Measurements from ENCODE around the gene DACT3.

Gene DACT3

DNA sequence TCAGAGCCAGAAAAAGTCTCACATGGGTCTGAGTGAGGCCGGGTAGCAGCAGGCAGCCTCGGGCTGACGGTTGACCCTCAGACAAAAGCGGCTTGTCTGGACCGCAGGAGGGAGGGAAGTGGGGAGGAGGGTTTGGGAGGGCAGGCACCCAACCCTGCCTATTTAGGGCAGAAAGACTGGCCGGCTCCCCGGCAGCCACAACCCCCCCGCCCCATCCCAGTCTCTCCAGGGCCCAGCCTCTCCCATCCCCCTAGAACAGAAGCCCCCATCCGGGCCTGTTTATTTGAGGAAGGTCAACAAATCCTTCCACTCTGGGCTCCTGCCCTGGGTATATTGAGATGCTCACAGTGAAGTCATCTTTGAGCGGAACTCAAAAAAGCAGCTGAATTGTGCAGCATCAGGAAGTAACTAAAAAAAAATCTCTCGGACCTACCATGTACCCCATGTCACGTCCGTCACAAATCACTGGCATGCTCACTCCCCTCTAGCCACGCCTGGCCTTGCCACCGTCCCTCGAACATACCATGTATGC lies 6.3 kb downstream of the DACT3 start:
- no peak overlapping the region for H3K4me3 Mint-ChIP-seq
- no peak overlapping the region for H3K27ac Mint-ChIP-seq
- H3K4me1 Mint-ChIP-seq, result peaks cover 14% of the 10 kb centered on the region
- no peaks in the 10 kb centered on the region for H3K9me3 Mint-ChIP-seq
- DNase-seq (ENCODE audit: low spot score in 2 of 2) (no peak), ATAC-seq (ENCODE audit: low read depth) (no peak)
- no peaks in the 10 kb centered on the region for H3K36me3 Mint-ChIP-seq
- peaks cover 26% of the 10 kb centered on the region for H3K27me3 Mint-ChIP-seq

DNA sequence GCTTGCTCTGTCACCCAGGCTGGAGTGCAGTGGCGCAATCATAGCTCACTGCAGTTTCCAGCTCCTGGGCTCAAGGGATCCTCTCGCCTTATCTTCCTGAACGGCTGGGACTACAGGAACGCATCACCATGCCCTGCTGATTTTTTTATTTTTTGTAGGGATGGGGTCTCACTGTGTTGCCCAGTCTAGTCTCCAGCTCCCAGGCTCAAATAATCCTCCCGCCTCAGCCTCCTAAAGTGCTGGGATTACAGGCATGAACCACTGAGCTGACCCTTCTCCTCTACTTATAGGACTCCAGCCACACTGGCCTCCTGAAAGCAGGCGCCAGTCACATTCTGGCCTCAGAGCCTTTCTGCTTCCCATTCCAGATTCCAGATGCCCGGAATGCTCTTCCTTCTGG lies 10.5 kb downstream of the DACT3 start:
- Mint-ChIP-seq H3K27ac (no peak overlapping the region), H3K4me1 (peaks cover 15% of the 10 kb centered on the region), H3K36me3 (peaks cover 1% of the 10 kb centered on the region), H3K27me3 (peaks cover 31% of the 10 kb centered on the region), H3K9me3 (no peaks in the 10 kb centered on the region), H3K4me3 (no peak overlapping the region)
- DNase-seq (ENCODE audit: low spot score in 2 of 2) (no peak), ATAC-seq (ENCODE audit: low read depth) (no peak)

DNA sequence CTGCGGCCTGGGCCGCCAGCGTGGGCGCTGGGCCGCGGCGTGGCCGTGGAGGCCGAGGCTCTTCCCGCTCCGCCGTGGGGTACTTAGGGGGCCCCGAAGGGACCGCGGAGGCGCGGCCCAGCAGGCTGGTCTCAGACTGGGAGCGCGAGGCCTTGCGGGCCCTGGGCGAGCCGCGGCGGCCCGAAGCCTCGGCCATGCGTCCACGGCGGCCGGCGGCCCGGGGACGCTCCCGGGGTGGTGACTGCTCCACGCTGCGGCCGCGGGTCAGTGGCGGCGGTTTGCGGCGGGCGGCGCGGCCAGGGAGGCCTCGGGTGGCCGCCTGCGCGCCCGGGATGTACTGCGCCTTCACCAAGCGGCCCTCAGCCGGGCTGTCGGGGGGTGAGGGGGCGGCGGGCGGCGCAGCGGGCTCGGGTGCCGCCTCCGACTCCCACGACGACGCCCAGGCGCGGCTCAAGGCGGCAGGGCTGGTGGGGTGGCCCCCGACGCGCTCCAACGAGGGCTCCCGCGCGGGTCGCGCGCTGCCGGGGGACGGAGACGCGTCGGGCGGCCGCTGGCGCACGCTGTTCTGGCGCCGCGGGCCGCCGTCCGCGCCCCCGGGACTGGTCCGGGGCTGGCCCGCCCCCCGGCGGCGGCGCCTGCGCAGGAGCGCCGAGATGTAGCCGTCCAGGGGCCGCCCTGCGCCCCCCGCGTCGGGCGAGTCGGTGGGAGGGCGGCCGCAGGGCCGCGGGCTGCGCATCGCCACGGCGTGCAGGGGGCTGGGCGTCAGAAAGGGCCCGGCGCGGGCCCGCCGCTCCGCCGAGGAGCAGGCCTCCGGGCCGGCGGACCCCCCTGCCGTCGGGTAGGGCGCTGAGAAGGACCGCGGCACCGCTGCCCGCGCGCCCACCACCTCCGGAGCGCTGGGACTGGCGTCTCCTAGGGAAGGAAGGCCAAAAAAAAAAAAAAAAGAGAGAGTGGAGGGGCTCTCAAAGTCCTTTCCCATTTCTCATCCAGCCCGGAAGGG lies 11.7 kb downstream of the DACT3 start:
- Mint-ChIP-seq H3K4me1 (peaks cover 12% of the 10 kb centered on the region), H3K9me3 (no peaks in the 10 kb centered on the region), H3K27me3 (peaks cover 28% of the 10 kb centered on the region), H3K36me3 (peaks cover 1% of the 10 kb centered on the region), H3K27ac (no peak overlapping the region), H3K4me3 (no peak overlapping the region)
- DNase-seq (ENCODE audit: low spot score in 2 of 2), result no peak
- ATAC-seq (ENCODE audit: low read depth), result no peak

- H3K4me3 Mint-ChIP-seq, result peak overlapping the region; percentile 41
Observed at GRCh38 chr19:46648060-46648960, 12.7 kb downstream of the DACT3 start.

GRCh38 chr19:46646402-46646801 lies 14.6 kb downstream of the DACT3 start:
- Mint-ChIP-seq H3K36me3 (peaks cover 1% of the 10 kb centered on the region), H3K27ac (no peak overlapping the region), H3K4me3 (no peak overlapping the region), H3K27me3 (peaks cover 28% of the 10 kb centered on the region), H3K9me3 (no peaks in the 10 kb centered on the region), H3K4me1 (peaks cover 9% of the 10 kb centered on the region)
- DNase-seq (ENCODE audit: low spot score in 2 of 2), result no peak
- ATAC-seq (ENCODE audit: low read depth), result no peak

More at GRCh38 chr19:46648060-46648960, 12.7 kb downstream of the DACT3 start:
- Mint-ChIP-seq H3K4me1 (peaks cover 9% of the 10 kb centered on the region), H3K36me3 (peaks cover 1% of the 10 kb centered on the region), H3K27ac (peak overlapping the region; percentile 6), H3K9me3 (no peaks in the 10 kb centered on the region), H3K27me3 (peaks cover 24% of the 10 kb centered on the region)
- no peak for DNase-seq (ENCODE audit: low spot score in 2 of 2)
- peak; percentile 62 for ATAC-seq (ENCODE audit: low read depth)

DNA sequence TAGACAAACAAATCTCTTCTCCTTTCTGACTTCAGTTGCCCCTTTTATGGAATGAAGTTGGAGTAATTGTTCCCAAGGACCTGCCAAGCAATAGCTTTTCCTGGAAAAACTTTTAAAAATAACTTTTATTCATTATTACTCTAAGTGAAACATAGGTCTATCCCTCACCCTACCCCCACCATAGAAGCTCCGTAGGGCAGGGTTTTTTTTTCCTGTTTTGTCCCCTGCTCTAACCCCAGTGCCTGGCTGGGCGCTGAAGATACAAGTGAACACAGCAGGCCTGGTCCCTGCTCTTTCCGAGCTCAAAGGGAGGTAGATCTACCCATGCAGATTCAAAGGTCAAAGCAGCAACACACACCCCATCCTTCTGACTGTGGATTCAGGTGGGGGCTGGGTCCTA lies 16.3 kb downstream of the DACT3 start:
- Mint-ChIP-seq H3K27me3 (peaks cover 21% of the 10 kb centered on the region), H3K36me3 (peaks cover 1% of the 10 kb centered on the region), H3K4me3 (no peak overlapping the region), H3K9me3 (no peaks in the 10 kb centered on the region), H3K4me1 (peaks cover 8% of the 10 kb centered on the region), H3K27ac (no peak overlapping the region)
- DNase-seq (ENCODE audit: low spot score in 2 of 2), result no peak
- no peak for ATAC-seq (ENCODE audit: low read depth)

DNA sequence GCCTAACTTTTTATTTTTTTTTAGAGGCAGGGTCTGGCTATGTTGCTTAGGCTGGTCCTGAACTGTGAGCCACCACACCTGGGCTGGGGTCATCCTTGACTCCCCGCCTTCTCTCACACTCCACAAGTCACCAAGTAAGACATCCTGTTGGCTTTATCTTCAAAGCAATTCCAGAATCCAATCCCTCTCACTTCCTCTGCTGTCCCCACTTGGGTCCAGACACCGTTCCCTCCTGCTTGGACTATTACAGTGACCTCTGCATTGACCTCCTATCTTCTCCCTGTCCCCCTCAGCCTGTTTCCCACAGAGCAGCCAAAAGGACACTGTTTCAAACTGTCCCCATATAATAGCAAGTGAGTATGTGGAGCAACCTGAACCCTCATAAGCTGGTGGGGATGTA lies 20.3 kb downstream of the DACT3 start:
- no peak overlapping the region for H3K27ac Mint-ChIP-seq
- no peak overlapping the region for H3K4me3 Mint-ChIP-seq
- no peaks in the 10 kb centered on the region for H3K36me3 Mint-ChIP-seq
- ATAC-seq (ENCODE audit: low read depth) (no peak), DNase-seq (ENCODE audit: low spot score in 2 of 2) (no peak)
- peaks cover 5% of the 10 kb centered on the region for H3K4me1 Mint-ChIP-seq
- no peaks in the 10 kb centered on the region for H3K9me3 Mint-ChIP-seq
- H3K27me3 Mint-ChIP-seq, result peaks cover 11% of the 10 kb centered on the region

- Mint-ChIP-seq H3K4me1 (peaks cover 13% of the 10 kb centered on the region), H3K9me3 (no peaks in the 10 kb centered on the region), H3K27me3 (peaks cover 11% of the 10 kb centered on the region), H3K36me3 (no peaks in the 10 kb centered on the region), H3K4me3 (peak overlapping the region; percentile 31), H3K27ac (no peak overlapping the region)
- DNase-seq (ENCODE audit: low spot score in 2 of 2), result no peak
- ATAC-seq (ENCODE audit: low read depth), result no peak
Observed at GRCh38 chr19:46639358-46640182, 21.4 kb downstream of the DACT3 start.

DNA sequence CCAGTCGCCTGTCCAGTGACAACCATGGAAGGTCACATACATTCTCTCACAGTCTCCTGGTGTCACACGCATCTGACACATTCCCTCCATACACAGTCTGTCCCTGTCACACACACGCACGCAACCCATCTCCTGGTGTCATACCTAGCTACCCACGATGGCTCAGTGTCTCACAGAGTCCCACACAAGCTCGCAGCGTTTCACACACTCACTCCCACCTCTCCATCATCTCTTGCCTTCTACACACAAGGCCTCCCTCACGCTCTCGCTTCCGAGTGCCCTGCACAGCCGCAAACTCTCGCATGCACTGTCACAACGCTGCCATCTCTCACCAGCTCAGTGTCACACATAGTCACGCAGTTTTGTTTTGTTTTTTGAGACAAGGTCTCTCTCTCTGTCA lies 23.8 kb downstream of the DACT3 start:
- no peaks in the 10 kb centered on the region for H3K36me3 Mint-ChIP-seq
- H3K4me1 Mint-ChIP-seq, result peaks cover 25% of the 10 kb centered on the region
- H3K27ac Mint-ChIP-seq, result no peak overlapping the region
- H3K4me3 Mint-ChIP-seq, result no peak overlapping the region
- ATAC-seq (ENCODE audit: low read depth) (no peak), DNase-seq (ENCODE audit: low spot score in 2 of 2) (no peak)
- H3K9me3 Mint-ChIP-seq, result no peaks in the 10 kb centered on the region
- H3K27me3 Mint-ChIP-seq, result peaks cover 9% of the 10 kb centered on the region

- H3K27ac Mint-ChIP-seq, result no peak within 1 kb of the TSS
- peak within 1 kb of the TSS; percentile 79 for H3K4me3 Mint-ChIP-seq
- no peaks in the 10 kb centered on the region for H3K9me3 Mint-ChIP-seq
Observed at GRCh38 chr19:46635920-46636761, 24.8 kb downstream of the DACT3 start, which contains the start of gene GNG8. Gene GNG8, minus strand, starts transcription at chr19:46636202. Its CDS starts 1,520 bp downstream, at chr19:46634682.

GRCh38 chr19:46634656-46635218 lies 26.2 kb downstream of the DACT3 start:
- H3K36me3 Mint-ChIP-seq, result no peaks in the 10 kb centered on the region
- no peak overlapping the region for H3K27ac Mint-ChIP-seq
- DNase-seq (ENCODE audit: low spot score in 2 of 2), result no peak
- H3K27me3 Mint-ChIP-seq, result peaks cover 6% of the 10 kb centered on the region
- no peak for ATAC-seq (ENCODE audit: low read depth)
- peaks cover 27% of the 10 kb centered on the region for H3K4me1 Mint-ChIP-seq
- peak overlapping the region; percentile 50 for H3K4me3 Mint-ChIP-seq
- H3K9me3 Mint-ChIP-seq, result no peaks in the 10 kb centered on the region

More at GRCh38 chr19:46635920-46636761, 24.8 kb downstream of the DACT3 start, which contains the start of gene GNG8:
- peaks cover 25% of the 10 kb centered on the region for H3K4me1 Mint-ChIP-seq
- ATAC-seq (ENCODE audit: low read depth) (peak; percentile 6), DNase-seq (ENCODE audit: low spot score in 2 of 2) (no peak)
- peaks cover 9% of the 10 kb centered on the region for H3K27me3 Mint-ChIP-seq
- H3K36me3 Mint-ChIP-seq, result no peaks in the 10 kb centered on the region

DNA sequence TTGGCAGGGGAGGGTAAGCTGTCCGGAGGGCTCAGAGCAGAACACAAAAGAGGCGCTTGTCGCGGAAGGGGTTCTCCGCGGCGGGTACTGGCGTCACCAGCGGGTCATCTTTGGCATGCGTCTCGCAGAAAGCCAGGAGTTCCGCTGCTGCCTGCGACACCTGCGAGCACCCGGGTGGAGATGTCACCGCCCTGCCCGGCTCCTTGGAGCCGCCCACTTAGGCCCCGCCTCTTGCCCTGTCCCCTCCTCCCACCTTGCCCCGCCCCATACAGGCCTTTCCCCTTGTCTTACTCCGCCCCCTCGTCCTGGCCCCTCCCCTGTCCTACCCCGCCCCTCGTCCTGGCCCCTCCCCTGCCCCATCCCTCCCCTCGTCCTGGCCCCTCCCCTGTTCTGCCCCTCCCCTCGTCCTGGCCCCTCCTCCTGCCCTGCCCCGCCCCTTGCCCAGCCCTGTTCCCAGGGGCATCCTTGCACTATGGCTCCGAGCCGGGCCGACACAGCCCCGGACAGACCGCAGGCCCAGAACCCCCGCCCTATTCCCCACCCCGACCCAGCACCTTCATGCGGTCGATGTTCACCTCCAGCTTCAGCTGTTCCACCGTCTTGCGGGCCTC lies 26.8 kb downstream of the DACT3 start:
- no peak overlapping the region for H3K27ac Mint-ChIP-seq
- ATAC-seq (ENCODE audit: low read depth) (peak; percentile 75), DNase-seq (ENCODE audit: low spot score in 2 of 2) (peak; percentile 94 to 97)
- no peaks in the 10 kb centered on the region for H3K36me3 Mint-ChIP-seq
- peak overlapping the region; percentile 67 for H3K4me3 Mint-ChIP-seq
- peaks cover 6% of the 10 kb centered on the region for H3K27me3 Mint-ChIP-seq
- no peaks in the 10 kb centered on the region for H3K9me3 Mint-ChIP-seq
- peaks cover 28% of the 10 kb centered on the region for H3K4me1 Mint-ChIP-seq

Data from memory B cell (primary cell).